GM19043 (cell line): Measurements from ENCODE around the gene BRMS1.
"Not testable (repeated sequence)": the region's sequence is repeated elsewhere in the genome, so short reads cannot be mapped to it uniquely, and the experiment has no call there.

ENCODE experiments used
- ATAC-seq: cut with Tn5 transposase; IDR thresholded peaks from one replicate; pipeline ENCODE4 v1.9.1; 2021; ENCODE audit warnings: low read depth; ENCODE audit not compliant: unreplicated experiment

The BRMS1 gene

DNA sequence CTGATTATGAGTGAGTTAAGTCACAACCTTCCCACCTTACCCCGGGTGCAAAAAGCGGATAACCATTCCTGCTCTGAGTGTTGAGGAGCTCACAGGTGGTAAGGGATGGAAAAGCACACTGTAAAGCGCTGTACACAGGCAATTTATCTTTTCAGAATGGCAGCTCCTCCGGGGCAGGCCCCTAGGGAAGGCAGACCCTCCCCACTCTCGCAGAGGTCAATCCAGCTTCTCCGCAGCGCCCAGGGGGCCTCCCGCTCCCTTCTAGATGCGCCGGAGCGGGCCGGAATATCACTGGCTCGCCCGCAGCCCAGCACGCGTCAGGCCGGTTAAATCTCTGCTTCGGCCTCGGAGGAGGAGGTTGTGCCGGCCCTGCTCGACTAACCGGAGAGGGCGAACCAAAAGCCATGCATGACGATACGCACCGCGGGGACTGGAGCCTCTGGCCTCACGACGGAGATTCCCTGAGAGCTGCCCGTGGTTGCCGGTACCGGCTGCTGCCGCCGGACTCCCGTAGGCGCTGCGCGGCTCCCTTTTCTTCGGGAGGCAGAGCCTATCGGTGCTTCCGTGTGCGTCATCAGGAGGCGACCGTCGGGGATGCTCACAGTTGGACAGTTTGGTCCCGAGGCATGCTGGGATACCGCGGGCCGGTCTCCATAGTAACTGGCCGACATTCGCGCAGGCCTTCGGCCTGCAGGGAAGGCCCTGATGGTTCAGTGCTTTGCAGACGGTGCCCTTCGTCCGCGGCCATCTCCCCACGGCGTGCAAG is at the start of gene BRMS1:
Gene BRMS1 (minus strand): TSS at position 555 of the 766 bp plus-strand sequence. CDS start 2,870 bp downstream, outside the sequence.
- peak; percentile 67 for ATAC-seq

GRCh38 chr11:66393954-66394353 is 49.0 kb upstream of the BRMS1 start:
- ATAC-seq: no peak

GRCh38 chr11:66391322-66391721 is 46.4 kb upstream of the BRMS1 start:
- ATAC-seq: no peak

- no peak for ATAC-seq
These were observed 44.0 kb upstream of the BRMS1 start for GRCh38 chr11:66388780-66389386.

DNA sequence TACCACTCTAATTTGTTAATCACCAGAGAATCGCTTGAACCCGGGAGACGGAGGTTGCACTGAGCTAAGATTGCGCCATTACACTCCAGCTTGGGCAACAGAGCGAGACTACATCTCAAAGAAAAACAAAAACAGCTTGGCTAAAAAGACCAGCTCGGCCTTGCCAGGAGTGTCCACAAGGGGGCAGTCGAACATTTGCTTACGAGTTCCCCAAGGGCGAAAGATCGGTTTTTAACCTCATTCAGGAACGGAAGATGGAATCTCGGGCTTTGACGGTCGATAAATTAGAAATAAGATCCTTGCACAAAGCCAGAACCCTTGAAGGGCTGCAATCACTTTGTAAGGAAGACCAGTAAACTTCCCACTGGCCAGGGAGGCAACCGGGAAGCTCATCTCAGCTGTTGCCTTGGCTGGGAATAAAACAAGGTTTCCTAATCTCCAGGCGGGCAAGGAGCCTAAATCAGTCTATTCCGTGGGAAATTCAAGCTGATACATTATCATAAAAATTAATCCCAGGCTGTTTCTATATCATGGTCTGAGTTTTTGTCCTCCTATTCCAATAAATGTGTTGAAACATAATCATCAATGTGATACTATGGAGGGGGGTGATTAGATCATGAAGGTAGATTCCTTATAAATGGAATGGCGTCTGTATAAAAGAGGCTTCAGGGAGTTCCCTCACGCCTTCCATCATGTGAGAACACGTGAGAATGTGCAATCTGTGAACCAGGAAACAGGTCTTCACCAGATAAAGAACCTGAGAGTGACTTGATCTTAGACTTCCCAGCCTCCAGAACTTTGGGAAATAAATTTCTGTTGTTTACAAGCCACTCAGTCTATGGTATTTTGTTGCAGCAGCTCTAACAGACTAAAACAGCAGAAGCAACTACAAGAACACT is 41.5 kb upstream of the BRMS1 start:
- no peak for ATAC-seq

DNA sequence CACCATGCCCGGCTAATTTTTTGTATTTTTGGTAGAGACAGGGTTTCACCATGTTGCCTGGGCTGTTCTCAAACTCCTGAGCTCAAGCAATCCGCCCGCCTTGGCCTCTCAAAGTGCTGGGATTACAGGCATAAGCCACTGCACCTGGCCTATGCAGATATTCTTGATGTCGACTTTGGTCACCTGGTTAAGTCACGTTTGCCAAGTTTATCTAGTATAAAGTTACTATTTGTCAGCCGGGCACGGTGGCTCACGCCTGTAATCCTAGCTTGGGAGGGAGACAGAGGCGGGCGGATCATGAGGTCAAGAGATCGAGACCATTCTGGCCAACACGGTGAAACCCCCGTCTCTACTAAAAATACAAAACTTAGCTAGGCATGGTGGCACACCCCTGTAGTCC is 39.4 kb upstream of the BRMS1 start:
- ATAC-seq: not testable (repeated sequence)

GRCh38 chr11:66380264-66380663 is 35.4 kb upstream of the BRMS1 start:
- not testable (repeated sequence) for ATAC-seq

DNA sequence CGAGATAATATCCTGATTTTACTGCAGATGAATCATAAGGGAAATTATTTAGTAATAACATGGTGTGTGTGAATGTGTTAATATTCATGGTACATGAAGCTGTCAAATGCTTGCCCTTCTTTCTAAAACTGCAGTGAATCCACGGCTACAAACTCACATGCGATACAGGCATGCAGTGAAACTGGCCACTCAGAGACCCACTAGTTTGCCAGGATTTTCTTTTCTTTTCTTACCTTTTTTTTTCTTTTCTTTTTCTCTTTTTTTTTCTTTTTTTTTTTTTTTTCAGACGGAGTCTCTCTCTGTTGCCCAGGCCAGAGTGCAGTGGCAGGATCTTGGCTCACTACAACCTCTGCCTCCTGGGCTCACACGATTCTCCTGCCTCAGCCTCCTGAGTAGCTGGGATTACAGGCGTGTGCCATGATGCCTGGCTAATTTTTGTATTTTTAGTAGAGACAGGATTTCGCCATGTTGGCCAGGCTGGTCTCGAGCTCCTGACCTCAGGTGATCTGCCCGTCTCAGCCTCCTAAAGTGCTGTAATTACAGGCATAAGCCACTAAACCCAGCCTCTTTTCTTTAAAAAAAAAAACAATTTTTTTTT is 28.9 kb upstream of the BRMS1 start:
- ATAC-seq: not testable (repeated sequence)

DNA sequence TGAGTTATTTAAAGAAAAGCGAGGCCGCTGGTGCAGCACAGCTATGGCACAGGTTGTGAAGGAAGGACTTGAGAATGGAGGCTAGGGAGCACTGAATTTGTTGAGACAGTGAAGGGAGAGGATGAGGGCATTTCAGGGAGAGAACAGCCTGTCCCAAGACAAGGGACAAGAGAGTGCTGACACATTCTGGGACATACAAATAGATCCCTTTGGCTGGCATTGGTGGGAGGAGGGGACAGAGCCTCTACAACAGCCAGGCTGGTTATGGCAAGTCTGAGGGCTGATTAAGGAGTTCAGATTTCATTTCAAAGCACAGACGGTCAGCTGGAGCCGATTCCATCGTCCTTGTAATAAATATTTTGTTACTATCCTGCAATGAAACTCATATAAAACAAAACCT is 28.4 kb upstream of the BRMS1 start:
- ATAC-seq: no peak

- ATAC-seq: peak; percentile 75
These were observed 26.9 kb upstream of the BRMS1 start, which contains the start of gene SLC29A2 for GRCh38 chr11:66371627-66372415. Gene SLC29A2 (minus strand): TSS chr11:66371760. CDS start chr11:66371591, 169 bp downstream.

- no peak for ATAC-seq
These were observed 24.4 kb upstream of the BRMS1 start for GRCh38 chr11:66369073-66369894.

DNA sequence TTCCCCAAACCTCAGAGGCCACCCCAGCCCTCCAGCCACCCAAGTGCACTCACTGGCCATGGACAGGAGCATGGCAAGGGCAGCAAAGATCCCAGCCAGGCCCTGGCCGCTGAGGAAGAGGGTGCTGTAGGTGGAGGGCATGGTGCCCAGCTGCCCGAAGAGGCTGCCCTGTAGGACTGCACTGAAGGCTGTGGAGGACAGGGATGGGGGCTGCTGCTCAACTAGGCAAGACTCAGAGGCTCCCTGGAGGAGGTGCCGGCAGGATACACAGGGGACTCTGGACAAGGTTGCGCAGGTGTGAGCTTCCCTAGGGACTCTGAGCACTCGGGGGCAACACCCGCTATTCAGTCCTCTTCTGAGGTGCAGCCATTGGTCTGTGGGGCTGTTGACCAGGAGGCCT is 23.6 kb upstream of the BRMS1 start:
- ATAC-seq: no peak

DNA sequence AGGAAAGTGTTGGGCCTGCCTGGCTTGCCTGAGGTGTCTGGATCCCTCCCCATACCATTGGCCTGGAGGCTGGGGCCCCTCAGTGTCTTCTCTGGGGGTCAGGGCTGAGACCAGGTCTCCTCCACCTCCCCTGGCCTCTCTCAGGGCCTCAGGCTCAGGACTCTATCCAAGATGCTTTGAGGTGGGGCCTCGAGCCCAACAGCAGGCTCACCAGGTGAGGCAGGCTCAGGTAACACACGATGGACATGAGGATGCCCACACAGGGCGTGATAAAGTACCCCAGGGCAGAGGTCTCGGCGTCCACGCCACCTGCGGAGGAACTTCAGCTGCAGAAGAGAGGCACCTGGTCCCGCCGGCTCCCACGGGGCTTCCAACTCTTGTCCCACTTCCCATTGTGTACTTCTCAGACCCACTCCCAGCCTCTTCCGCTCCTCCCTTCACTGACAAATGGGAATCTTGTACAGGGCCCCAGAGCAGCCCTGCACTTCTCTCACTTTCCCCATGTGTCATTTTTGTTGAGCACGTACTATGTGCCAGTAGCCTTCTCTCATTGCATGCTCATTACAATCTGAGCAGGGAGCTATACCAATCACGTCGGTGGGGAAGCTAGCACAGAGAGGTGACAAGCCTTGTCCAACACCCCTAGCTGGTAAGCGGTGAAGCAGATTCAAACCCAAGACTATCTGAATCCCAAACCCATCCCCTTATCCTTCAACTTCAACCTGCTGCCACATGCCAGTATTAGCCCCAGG is 22.8 kb upstream of the BRMS1 start:
- ATAC-seq: no peak

DNA sequence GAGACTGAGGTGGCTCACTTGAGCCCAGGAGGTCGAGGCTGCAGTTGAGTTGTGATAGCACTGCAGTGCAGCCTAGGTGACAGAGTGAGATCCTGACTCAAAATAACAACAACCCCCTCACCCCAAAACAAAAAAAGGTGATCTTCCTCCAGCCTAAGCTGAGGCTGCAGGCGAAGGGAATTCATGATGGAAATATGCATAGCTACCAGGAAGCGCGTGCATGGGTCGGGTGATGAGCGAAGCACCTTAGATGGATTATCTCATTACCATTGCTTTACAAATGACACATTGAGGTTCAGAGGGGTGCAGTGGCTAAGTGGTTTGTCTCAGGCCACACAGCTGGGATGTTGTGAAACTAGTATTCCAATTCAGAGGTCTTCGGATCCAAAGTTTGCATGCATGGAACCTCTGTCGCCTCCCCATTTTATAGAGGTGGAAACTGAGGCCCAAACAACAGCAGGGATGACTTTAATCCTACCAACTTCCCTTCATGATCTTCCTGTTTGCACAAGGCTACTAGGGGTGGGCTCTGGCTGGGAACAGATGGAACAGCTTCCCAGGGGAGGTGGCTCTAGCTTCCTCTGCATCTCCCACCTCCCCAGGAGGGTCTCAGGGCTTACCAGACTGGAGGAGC is 22.1 kb upstream of the BRMS1 start:
- no peak for ATAC-seq

DNA sequence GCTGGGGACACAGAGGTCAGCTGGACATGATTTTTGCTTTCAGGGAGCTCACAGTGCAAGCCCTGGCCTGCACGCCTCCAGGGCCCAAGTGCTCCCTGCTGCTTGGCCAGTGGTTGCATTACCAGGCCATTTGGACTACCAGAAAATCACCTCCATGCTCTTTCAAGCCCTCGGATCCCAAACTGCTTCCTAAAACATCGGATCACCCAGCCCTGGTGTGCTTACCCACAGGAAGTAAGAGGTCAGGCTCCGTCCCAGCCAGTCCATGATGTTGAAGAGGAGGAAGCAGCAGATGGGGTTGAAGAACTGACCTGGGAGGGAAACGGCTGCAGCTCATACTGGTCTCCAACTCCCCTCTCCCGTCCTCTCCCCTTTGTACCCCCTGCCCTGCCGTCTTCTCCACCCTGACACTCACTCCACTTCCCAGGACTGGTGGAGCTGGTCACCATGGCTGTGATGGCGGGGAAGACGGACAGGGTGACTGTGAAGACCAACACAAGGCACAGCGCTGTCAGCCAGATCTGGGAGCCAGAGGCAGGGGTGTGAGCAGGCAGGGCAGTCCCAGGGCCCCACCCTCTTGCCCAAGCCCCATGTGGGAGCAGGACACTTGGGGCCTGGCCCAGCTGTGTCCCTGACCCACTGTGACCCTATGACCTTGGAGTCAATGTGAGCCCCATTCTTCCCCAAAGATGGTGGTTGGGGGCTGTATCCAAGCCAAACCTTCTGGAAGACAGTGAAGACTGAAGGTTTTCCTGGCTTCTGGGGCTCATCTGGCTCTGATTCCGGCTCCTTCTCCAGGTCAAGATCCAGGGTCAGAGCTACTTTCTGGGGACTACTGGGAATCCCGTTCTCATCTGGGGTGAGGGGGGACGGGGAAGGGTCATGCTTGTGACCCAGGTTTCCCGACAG is 21.1 kb upstream of the BRMS1 start:
- ATAC-seq: no peak

DNA sequence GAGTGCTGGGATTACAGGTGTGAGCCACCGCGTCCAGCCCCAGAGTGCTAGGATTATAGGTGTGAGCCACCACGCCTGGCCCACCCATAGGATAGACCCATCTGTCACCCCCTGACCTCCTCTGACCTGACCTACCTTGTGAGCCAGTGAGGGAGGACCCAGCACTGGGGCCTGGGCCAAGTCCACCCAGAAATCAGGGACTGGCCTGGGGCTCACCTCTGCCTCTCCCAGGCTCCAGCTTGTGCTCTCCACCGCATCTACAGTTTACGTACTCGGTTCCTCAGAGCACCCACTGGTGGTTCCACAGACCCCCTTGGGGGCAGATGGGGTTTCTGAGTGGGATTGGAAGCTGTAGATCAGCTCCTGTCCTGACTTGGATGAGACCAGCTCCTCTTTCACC is 20.3 kb upstream of the BRMS1 start:
- ATAC-seq: no peak
